HCT116 (cell line): ENCODE measurements around the gene KCNK15. TPM values are rescaled to one million over a fixed set of nuclear protein-coding genes. Genes with fewer than 3 reads are reported as not detected.

ENCODE experiments used
- ATAC-seq: fragments of 200-7000 bp; cut with Tn5 transposase; 2 replicates; pipeline ENCODE4 v1.9.1; 2020; ENCODE audit warnings: mild to moderate bottlenecking, moderate library complexity
- BruUV-seq: library from RNA; stranded (reverse); fragments of 400-500 nt; replicated peaks from 2 replicates; lab custom pipeline; 2021; lab: Mats Ljungman, UMichigan
- CTCF ChIA-PET: fragments of 300-600 bp; sonication (Branson Sonifier 250); formaldehyde crosslinking; loops from one replicate; lab custom pipeline; 2021; ENCODE audit warnings: antibody characterized with exemption; lab: Charles Lee
- POLR2A ChIA-PET: fragments of 300-600, 350-600 bp; sonication (Branson Sonifier 250); formaldehyde crosslinking; loops from one replicate; lab custom pipeline; 2021; ENCODE audit warnings: antibody characterized with exemption; lab: Charles Lee
- RAD21 ChIA-PET, 2 experiments: fragments of 300-600 bp; sonication (Branson Sonifier 250); formaldehyde crosslinking; loops; one replicate each; lab custom pipeline; 2023; ENCODE audit warnings: low total read pairs in 2 of 2; ENCODE audit not compliant: uncharacterized antibody in 2 of 2, unreplicated experiment in 2 of 2, low non-redundant PET in 1 of 2; lab: Charles Lee
- DNase-seq: peaks from one replicate; pipeline ENCODE4 v3.0.0-alpha.2; 2010; ENCODE audit warnings: low read depth, low spot score
- H2AFZ ChIP-seq: fragments of 200-600 bp; shearing (Covaris generic), sonication (generic); 2 replicates; pipeline ENCODE4 v1.6.1; 2017; ENCODE audit warnings: low read depth, mixed run types, mixed read lengths, antibody characterized with exemption, low read length; ENCODE audit not compliant: poor library complexity, severe bottlenecking
- H3K27ac ChIP-seq: 2 replicates; pipeline ENCODE4 v1.5.1; 2012; ENCODE audit warnings: low read depth, low read length
- H3K27me3 ChIP-seq: fragments of 200-600 bp; sonication (generic); 2 replicates; pipeline ENCODE4 v1.6.1; 2016; ENCODE audit warnings: mixed run types, low read length, mixed read lengths; ENCODE audit not compliant: insufficient read depth
- H3K36me3 ChIP-seq, 2 experiments: fragments of 200-500 bp in 1 of 2; fragments of 200-600 bp in 1 of 2; sonication (Bioruptor generic) in 1 of 2; sonication (generic) in 1 of 2; 2 replicates each; pipeline versions ENCODE4 v1.5.1 to v1.6.1; 2014 to 2016; ENCODE audit warnings: low read length in 2 of 2, inconsistent platforms in 1 of 2, mixed read lengths in 1 of 2, mixed run types in 1 of 2; ENCODE audit not compliant: insufficient read depth in 2 of 2, control insufficient read depth in 1 of 2
- H3K4me1 ChIP-seq, 2 experiments: fragments of 200-600 bp in 1 of 2; sonication (generic) in 1 of 2; 2 replicates each; pipeline versions ENCODE4 v1.5.1 to v1.6.1; 2012 to 2017; ENCODE audit warnings: low read length in 2 of 2, inconsistent platforms in 1 of 2, mild to moderate bottlenecking in 1 of 2, mixed read lengths in 1 of 2, mixed run types in 1 of 2, moderate library complexity in 1 of 2; ENCODE audit not compliant: insufficient read depth in 2 of 2, control insufficient read depth in 1 of 2
- H3K4me2 ChIP-seq: fragments of 200-600 bp; sonication (generic); 2 replicates; pipeline ENCODE4 v1.6.1; 2017; ENCODE audit warnings: mixed run types, low read length, mixed read lengths
- H3K4me3 ChIP-seq, 2 experiments: fragments of 200-600 bp in 1 of 2; sonication (generic) in 1 of 2; replicated peaks in 1 of 2; 2 replicates each; pipeline ENCODE4 v1.5.1; 2011 to 2016; ENCODE audit warnings: low read length in 2 of 2, control low read depth in 1 of 2, low read depth in 1 of 2, mild to moderate bottlenecking in 1 of 2, mixed read lengths in 1 of 2, mixed run types in 1 of 2
- H3K79me2 ChIP-seq: fragments of 200-600 bp; sonication (generic); 2 replicates; pipeline ENCODE4 v1.6.1; 2017; ENCODE audit warnings: mild to moderate bottlenecking, mixed run types, low read length, moderate library complexity, mixed read lengths; ENCODE audit not compliant: insufficient read depth
- H3K9ac ChIP-seq: fragments of 200-600 bp; sonication (generic); 2 replicates; pipeline ENCODE4 v1.6.1; 2016; ENCODE audit warnings: low read length, mixed read lengths
- H3K9me2 ChIP-seq: fragments of 200-600 bp; sonication (generic), shearing (Covaris generic); 2 replicates; pipeline ENCODE4 v1.6.1; 2017; ENCODE audit warnings: mixed run types, mild to moderate bottlenecking, moderate library complexity; ENCODE audit not compliant: insufficient read depth
- H3K9me3 ChIP-seq, 2 experiments: fragments of 200-500 bp in 1 of 2; fragments of 200-600 bp in 1 of 2; sonication (Bioruptor generic) in 1 of 2; sonication (generic) in 1 of 2; 2 replicates each; pipeline ENCODE4 v1.6.1; 2014 to 2017; ENCODE audit warnings: low read length in 2 of 2, mixed read lengths in 2 of 2, inconsistent platforms in 1 of 2, low read depth in 1 of 2, mild to moderate bottlenecking in 1 of 2, mixed run types in 1 of 2, moderate library complexity in 1 of 2; ENCODE audit not compliant: control insufficient read depth in 1 of 2, insufficient read depth in 1 of 2
- H4K20me1 ChIP-seq: fragments of 200-600 bp; sonication (generic), shearing (Covaris generic); 2 replicates; pipeline ENCODE4 v1.6.1; 2017; ENCODE audit warnings: mixed run types, mild to moderate bottlenecking, moderate library complexity; ENCODE audit not compliant: insufficient read depth
- CBX3 ChIP-seq: IDR thresholded peaks from 2 replicates; pipeline ENCODE4 v1.6.1; 2012; ENCODE audit warnings: low read depth
- CEBPB ChIP-seq: IDR thresholded peaks from 2 replicates; pipeline ENCODE4 v1.6.1; 2012; ENCODE audit warnings: low read depth
- EZH2phosphoT487 ChIP-seq: fragments of 200-600 bp; IDR thresholded peaks from 2 replicates; pipeline ENCODE4 v1.6.1; 2018; ENCODE audit warnings: antibody characterized with exemption, borderline replicate concordance
- FOSL1 ChIP-seq: IDR thresholded peaks from 2 replicates; pipeline ENCODE4 v1.6.1; 2012; ENCODE audit warnings: low read depth
- POLR2AphosphoS5 ChIP-seq: IDR thresholded peaks from 2 replicates; pipeline ENCODE4 v1.6.1; 2011; ENCODE audit warnings: mild to moderate bottlenecking, low read depth, low read length, moderate library complexity
- SIN3A ChIP-seq: IDR thresholded peaks from 2 replicates; pipeline ENCODE4 v1.6.1; 2012; ENCODE audit warnings: low read depth
- SP1 ChIP-seq: IDR thresholded peaks from 2 replicates; pipeline ENCODE4 v1.6.1; 2012; ENCODE audit warnings: low read depth
- YY1 ChIP-seq: IDR thresholded peaks from 2 replicates; pipeline ENCODE4 v1.6.1; 2011; ENCODE audit warnings: low read length, low read depth, moderate library complexity, mild to moderate bottlenecking; ENCODE audit not compliant: insufficient replicate concordance; ENCODE audit errors: extremely low read depth
- ZNF274 ChIP-seq: fragments of 200-500 bp; sonication (Bioruptor generic); IDR thresholded peaks from 2 replicates; pipeline ENCODE4 v1.6.1; 2014; ENCODE audit warnings: mild to moderate bottlenecking, low read depth, low read length, inconsistent platforms
- intact Hi-C: fragments of 100-400 bp; cut with micrococcal nuclease; formaldehyde crosslinking; loops from 2 replicates; pipeline ENCODE4 v1.10.0; 2022
- total RNA-seq: library from RNA; stranded (reverse); gene quantifications from one replicate; pipeline ENCODE4 v1.2.1, GENCODE V29; 2021; ENCODE audit not compliant: unreplicated experiment
- TF ChIP-seq, protein P1 (sequence below), 3 experiments: fragments of 200-600 bp in 1 of 3; sonication (generic) in 1 of 3; IDR thresholded peaks in 2 of 3; conservative IDR thresholded peaks in 1 of 3; 2 replicates each; pipeline ENCODE4 v1.5.1; 2012 to 2017; ENCODE audit warnings: low read depth in 2 of 3, low read length in 2 of 3, antibody characterized with exemption in 1 of 3, borderline replicate concordance in 1 of 3, control low read depth in 1 of 3, mild to moderate bottlenecking in 1 of 3, mixed read lengths in 1 of 3, mixed run types in 1 of 3, moderate library complexity in 1 of 3; ENCODE audit not compliant: insufficient read depth in 1 of 3
- TF ChIP-seq, protein P2 (sequence below): IDR thresholded peaks from 2 replicates; pipeline ENCODE4 v1.6.1; 2012
- TF ChIP-seq, protein P3 (sequence below): IDR thresholded peaks from 2 replicates; pipeline ENCODE4 v1.6.1; 2012
- TF ChIP-seq, protein P4 (sequence below): IDR thresholded peaks from 2 replicates; pipeline ENCODE4 v1.6.1; 2011; ENCODE audit warnings: mild to moderate bottlenecking, low read length, moderate library complexity; ENCODE audit not compliant: insufficient replicate concordance; ENCODE audit errors: extremely low read depth

The KCNK15 gene
- total RNA-seq, 1 experiment from 2014 or later: not detected

DNA sequence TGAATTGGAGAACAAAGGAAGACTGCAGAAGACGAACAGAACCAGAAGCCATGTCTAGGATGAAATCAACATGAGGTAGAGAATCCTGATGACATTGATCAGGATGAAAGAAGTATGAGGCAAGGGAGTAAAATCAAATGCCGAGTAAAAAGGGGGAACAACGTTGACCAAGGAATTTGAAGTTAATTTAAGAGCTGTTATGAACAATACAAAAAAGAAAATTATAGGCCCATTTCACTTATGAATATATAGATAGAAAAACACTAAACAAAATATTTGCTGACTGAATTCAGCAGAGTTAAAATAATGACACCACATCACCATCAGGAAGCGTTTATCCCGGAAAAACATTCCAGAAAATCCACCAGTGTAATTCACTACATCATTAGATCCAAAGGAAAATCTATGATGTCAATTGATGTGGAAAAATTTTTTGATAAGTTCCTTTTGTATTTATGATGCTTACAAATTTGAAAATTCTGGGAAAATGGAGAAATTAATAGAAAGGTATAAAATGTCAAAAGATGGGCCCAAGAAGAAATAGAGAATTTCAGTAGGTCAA lies 38.6 kb upstream of the KCNK15 start:
- RAD21 ChIA-PET: no interaction called here
- intact Hi-C loops: no loop called here

DNA sequence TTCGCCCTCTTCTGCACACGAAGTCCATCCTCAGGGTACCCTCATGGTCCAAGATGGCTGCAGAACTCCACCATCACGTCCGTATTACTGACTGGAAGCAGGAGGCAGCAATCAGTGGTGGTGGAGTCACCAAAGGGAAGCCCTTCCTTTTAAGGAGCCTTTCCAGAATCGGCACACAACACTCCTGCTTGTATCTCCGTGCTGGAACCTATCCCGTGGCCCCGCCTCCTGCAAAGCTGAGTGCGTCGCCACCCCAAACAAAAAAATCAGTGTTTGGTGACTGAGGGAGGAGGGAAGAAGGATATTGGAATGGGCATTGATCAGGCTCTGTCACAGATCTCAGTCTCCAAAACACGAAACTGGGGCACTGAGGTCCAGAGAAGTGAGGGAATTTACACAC lies 36.3 kb upstream of the KCNK15 start:
- ChIA-PET RAD21 (no interaction called here), POLR2A (interaction anchor here (1.0 kb wide), 1 partner anchor 20 kb away, joined by 3 read pairs; no protein-coding TSS in a partner anchor), CTCF (no interaction called here)
- Histone ChIP-seq H3K27me3 (0 out of 2 replicates have a peak, but pooled peaks cover 3% of the 10 kb centered on the region), H3K4me3 (no peak overlapping the region), H3K36me3 (no peaks in the 10 kb centered on the region), H2AFZ (no peak overlapping the region), H3K9me2 (no peaks in the 10 kb centered on the region), H3K4me2 (no peak overlapping the region), H3K27ac (no peak overlapping the region), H3K79me2 (no peaks in the 10 kb centered on the region), H3K9me3 (no peaks in the 10 kb centered on the region), H3K9ac (no peak overlapping the region), H4K20me1 (no peaks in the 10 kb centered on the region), H3K4me1 (peaks cover 5 to 11% of the 10 kb centered on the region in 2 experiments)
- ATAC-seq (no peak), DNase-seq (no peak)
- BruUV-seq: no TSS peak
- intact Hi-C loops: no loop called here
- TF ChIP-seq, protein P1, sequence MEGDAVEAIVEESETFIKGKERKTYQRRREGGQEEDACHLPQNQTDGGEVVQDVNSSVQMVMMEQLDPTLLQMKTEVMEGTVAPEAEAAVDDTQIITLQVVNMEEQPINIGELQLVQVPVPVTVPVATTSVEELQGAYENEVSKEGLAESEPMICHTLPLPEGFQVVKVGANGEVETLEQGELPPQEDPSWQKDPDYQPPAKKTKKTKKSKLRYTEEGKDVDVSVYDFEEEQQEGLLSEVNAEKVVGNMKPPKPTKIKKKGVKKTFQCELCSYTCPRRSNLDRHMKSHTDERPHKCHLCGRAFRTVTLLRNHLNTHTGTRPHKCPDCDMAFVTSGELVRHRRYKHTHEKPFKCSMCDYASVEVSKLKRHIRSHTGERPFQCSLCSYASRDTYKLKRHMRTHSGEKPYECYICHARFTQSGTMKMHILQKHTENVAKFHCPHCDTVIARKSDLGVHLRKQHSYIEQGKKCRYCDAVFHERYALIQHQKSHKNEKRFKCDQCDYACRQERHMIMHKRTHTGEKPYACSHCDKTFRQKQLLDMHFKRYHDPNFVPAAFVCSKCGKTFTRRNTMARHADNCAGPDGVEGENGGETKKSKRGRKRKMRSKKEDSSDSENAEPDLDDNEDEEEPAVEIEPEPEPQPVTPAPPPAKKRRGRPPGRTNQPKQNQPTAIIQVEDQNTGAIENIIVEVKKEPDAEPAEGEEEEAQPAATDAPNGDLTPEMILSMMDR (IDR thresholded peaks at IDR 0.05 in 2 of 3, conservative IDR thresholded peaks at IDR 0.05 in 1 of 3; ENCODE audit: borderline replicate concordance in 1 of 3, insufficient read depth in 1 of 3, low read depth in 2 of 3, low read length in 2 of 3): no peak
- no peak for TF ChIP-seq CEBPB
- no peak for TF ChIP-seq CBX3
- TF ChIP-seq SP1: no peak
- no peak for TF ChIP-seq EZH2phosphoT487
- TF ChIP-seq SIN3A: no peak
- no peak for TF ChIP-seq POLR2AphosphoS5
- TF ChIP-seq, protein P2, sequence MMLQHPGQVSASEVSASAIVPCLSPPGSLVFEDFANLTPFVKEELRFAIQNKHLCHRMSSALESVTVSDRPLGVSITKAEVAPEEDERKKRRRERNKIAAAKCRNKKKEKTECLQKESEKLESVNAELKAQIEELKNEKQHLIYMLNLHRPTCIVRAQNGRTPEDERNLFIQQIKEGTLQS: no peak
- TF ChIP-seq FOSL1: no peak
- TF ChIP-seq ZNF274: no peak

More for the DNA sequence above, 38.6 kb upstream of the KCNK15 start:
- Histone ChIP-seq H3K4me1 (peaks cover 0 to 10% of the 10 kb centered on the region in 2 experiments; a peak in 2 of 4 replicates), H3K4me2 (no peak overlapping the region), H3K4me3 (no peak overlapping the region), H2AFZ (no peak overlapping the region), H3K27me3 (0 out of 2 replicates have a peak, but pooled peaks cover 3% of the 10 kb centered on the region), H3K27ac (no peak overlapping the region), H3K9me2 (no peaks in the 10 kb centered on the region), H3K9me3 (no peaks in the 10 kb centered on the region), H3K9ac (no peak overlapping the region), H4K20me1 (no peaks in the 10 kb centered on the region), H3K36me3 (no peaks in the 10 kb centered on the region), H3K79me2 (no peaks in the 10 kb centered on the region)
- ATAC-seq (no peak), DNase-seq (no peak)
- ChIA-PET POLR2A (no interaction called here), CTCF (no interaction called here)
- no peak for TF ChIP-seq POLR2AphosphoS5
- TF ChIP-seq YY1: no peak
- TF ChIP-seq, protein P3, sequence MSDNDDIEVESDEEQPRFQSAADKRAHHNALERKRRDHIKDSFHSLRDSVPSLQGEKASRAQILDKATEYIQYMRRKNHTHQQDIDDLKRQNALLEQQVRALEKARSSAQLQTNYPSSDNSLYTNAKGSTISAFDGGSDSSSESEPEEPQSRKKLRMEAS: no peak
- TF ChIP-seq, protein P4, sequence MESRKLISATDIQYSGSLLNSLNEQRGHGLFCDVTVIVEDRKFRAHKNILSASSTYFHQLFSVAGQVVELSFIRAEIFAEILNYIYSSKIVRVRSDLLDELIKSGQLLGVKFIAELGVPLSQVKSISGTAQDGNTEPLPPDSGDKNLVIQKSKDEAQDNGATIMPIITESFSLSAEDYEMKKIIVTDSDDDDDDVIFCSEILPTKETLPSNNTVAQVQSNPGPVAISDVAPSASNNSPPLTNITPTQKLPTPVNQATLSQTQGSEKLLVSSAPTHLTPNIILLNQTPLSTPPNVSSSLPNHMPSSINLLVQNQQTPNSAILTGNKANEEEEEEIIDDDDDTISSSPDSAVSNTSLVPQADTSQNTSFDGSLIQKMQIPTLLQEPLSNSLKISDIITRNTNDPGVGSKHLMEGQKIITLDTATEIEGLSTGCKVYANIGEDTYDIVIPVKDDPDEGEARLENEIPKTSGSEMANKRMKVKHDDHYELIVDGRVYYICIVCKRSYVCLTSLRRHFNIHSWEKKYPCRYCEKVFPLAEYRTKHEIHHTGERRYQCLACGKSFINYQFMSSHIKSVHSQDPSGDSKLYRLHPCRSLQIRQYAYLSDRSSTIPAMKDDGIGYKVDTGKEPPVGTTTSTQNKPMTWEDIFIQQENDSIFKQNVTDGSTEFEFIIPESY: no peak
- no peak for TF ChIP-seq CBX3
- no TSS peak for BruUV-seq
